HEK293 (cell line): Measurements from ENCODE around the gene PARD3.

Experiments used
- CTCF ChIA-PET: fragments of 350-600 bp; formaldehyde crosslinking; extraction: SDS; loops from one replicate; lab custom pipeline; 2021; ENCODE audit warnings: antibody characterized with exemption; lab: Yijun Ruan, JAX
- POLR2A ChIA-PET: fragments of 300-600 bp; formaldehyde crosslinking; extraction: SDS; loops from one replicate; lab custom pipeline; 2020; ENCODE audit warnings: antibody characterized with exemption, inconsistent platforms; lab: Yijun Ruan, JAX
- H3K27ac ChIP-seq: fragments of 200-500 bp; sonication (Bioruptor generic); 2 replicates; pipeline ENCODE4 v1.5.1; 2014; ENCODE audit warnings: low read depth, low read length, control low read depth, inconsistent platforms; ENCODE audit errors: extremely low read depth
- H3K36me3 ChIP-seq, 2 experiments: fragments of 200-500 bp in 1 of 2; sonication (Bioruptor generic) in 1 of 2; 1 replicate in 1 of 2; 2 replicates in 1 of 2; pipeline ENCODE4 v1.5.1; 2014 to 2017; ENCODE audit warnings: inconsistent platforms in 2 of 2, low read length in 2 of 2; ENCODE audit not compliant: control insufficient read depth in 2 of 2, insufficient read depth in 1 of 2
- H3K4me1 ChIP-seq: fragments of 200-500 bp; sonication (Bioruptor generic); 2 replicates; pipeline ENCODE4 v1.5.1; 2014; ENCODE audit warnings: mild to moderate bottlenecking, low read length, inconsistent platforms; ENCODE audit not compliant: control insufficient read depth, insufficient read depth
- H3K4me3 ChIP-seq: 2 replicates; pipeline ENCODE4 v1.5.1; 2011; ENCODE audit warnings: low read depth, mild to moderate bottlenecking, control low read depth, low read length, moderate library complexity
- H3K9me3 ChIP-seq: fragments of 200-500 bp; sonication (Bioruptor generic); 2 replicates; pipeline ENCODE4 v1.5.1; 2014; ENCODE audit warnings: low read depth, low read length, inconsistent platforms; ENCODE audit not compliant: control insufficient read depth, insufficient read depth
- MEIS1 ChIP-seq: sonication (generic); formaldehyde crosslinking; IDR thresholded peaks from 2 replicates; pipeline ENCODE4 v1.8.1; 2022; ENCODE audit warnings: missing genetic modification reagents, mild to moderate bottlenecking, borderline replicate concordance
- SALL2 ChIP-seq: fragments of 450-650 bp; formaldehyde crosslinking; IDR thresholded peaks from 2 replicates; pipeline ENCODE4 v1.5.0; 2017; ENCODE audit warnings: missing biosample characterization, mild to moderate bottlenecking, missing genetic modification characterization, borderline replicate concordance
- SETDB1 ChIP-seq: IDR thresholded peaks from one replicate; pipeline ENCODE4 v1.6.1; 2017; ENCODE audit warnings: mild to moderate bottlenecking, low read length, moderate library complexity, mixed read lengths; ENCODE audit not compliant: insufficient read length
- WT1 ChIP-seq: fragments of 450-650 bp; formaldehyde crosslinking; IDR thresholded peaks from 2 replicates; pipeline ENCODE4 v1.5.1; 2016; ENCODE audit warnings: missing biosample characterization, missing genetic modification characterization
- ZBTB1 ChIP-seq: fragments of 450-650 bp; formaldehyde crosslinking; IDR thresholded peaks from 2 replicates; pipeline ENCODE4 v1.5.1; 2016; ENCODE audit warnings: missing biosample characterization, missing genetic modification characterization
- ZBTB17 ChIP-seq: fragments of 450-650 bp; formaldehyde crosslinking; IDR thresholded peaks from 2 replicates; pipeline ENCODE4 v1.5.1; 2016; ENCODE audit warnings: missing biosample characterization, missing genetic modification characterization
- ZBTB21 ChIP-seq: fragments of 450-650 bp; formaldehyde crosslinking; IDR thresholded peaks from 2 replicates; pipeline ENCODE4 v1.5.1; 2017; ENCODE audit warnings: missing biosample characterization, missing genetic modification characterization
- ZNF157 ChIP-seq: fragments of 450-650 bp; formaldehyde crosslinking; IDR thresholded peaks from 2 replicates; pipeline ENCODE4 v1.5.1; 2016; ENCODE audit warnings: missing biosample characterization, missing genetic modification characterization
- ZNF184 ChIP-seq: fragments of 450-650 bp; IDR thresholded peaks from 2 replicates; pipeline ENCODE4 v1.5.1; 2018; ENCODE audit warnings: missing biosample characterization, mild to moderate bottlenecking, missing genetic modification characterization
- ZNF19 ChIP-seq: fragments of 450-650 bp; formaldehyde crosslinking; IDR thresholded peaks from 2 replicates; pipeline ENCODE4; 2016; ENCODE audit warnings: missing biosample characterization, missing genetic modification characterization, low read depth
- ZNF223 ChIP-seq: fragments of 450-650 bp; formaldehyde crosslinking; IDR thresholded peaks from 2 replicates; pipeline ENCODE4 v1.5.1; 2016; ENCODE audit warnings: missing biosample characterization, missing genetic modification characterization
- ZNF324 ChIP-seq: fragments of 450-650 bp; formaldehyde crosslinking; IDR thresholded peaks from 2 replicates; pipeline ENCODE4 v1.5.1; 2016; ENCODE audit warnings: missing biosample characterization, missing genetic modification characterization
- ZNF335 ChIP-seq: fragments of 450-650 bp; formaldehyde crosslinking; conservative IDR thresholded peaks from 2 replicates; pipeline ENCODE4 v1.5.1; 2016; ENCODE audit warnings: missing biosample characterization, missing genetic modification characterization
- ZNF341 ChIP-seq: fragments of 450-650 bp; formaldehyde crosslinking; IDR thresholded peaks from 2 replicates; pipeline ENCODE4; 2016; ENCODE audit warnings: low read depth, missing biosample characterization, missing genetic modification characterization
- ZNF366 ChIP-seq: fragments of 450-650 bp; formaldehyde crosslinking; conservative IDR thresholded peaks from 2 replicates; pipeline ENCODE4 v1.5.1; 2016; ENCODE audit warnings: missing biosample characterization, missing genetic modification characterization
- ZNF501 ChIP-seq: fragments of 450-650 bp; formaldehyde crosslinking; IDR thresholded peaks from 2 replicates; pipeline ENCODE4 v1.5.1; 2016; ENCODE audit warnings: missing biosample characterization, missing genetic modification characterization
- ZNF561 ChIP-seq: fragments of 450-650 bp; IDR thresholded peaks from 2 replicates; pipeline ENCODE4 v1.5.1; 2018; ENCODE audit warnings: missing biosample characterization, missing genetic modification characterization, borderline replicate concordance
- ZNF660 ChIP-seq: fragments of 450-650 bp; IDR thresholded peaks from 2 replicates; pipeline ENCODE4 v1.5.1; 2018; ENCODE audit warnings: missing biosample characterization, mild to moderate bottlenecking, missing genetic modification characterization
- ZNF670 ChIP-seq: fragments of 450-650 bp; formaldehyde crosslinking; IDR thresholded peaks from 2 replicates; pipeline ENCODE4 v1.5.1; 2016; ENCODE audit warnings: missing biosample characterization, missing genetic modification characterization, low read depth
- TF ChIP-seq, protein P1 (sequence below): fragments of 450-650 bp; formaldehyde crosslinking; IDR thresholded peaks from 2 replicates; pipeline ENCODE4 v1.5.1; 2017; ENCODE audit warnings: missing biosample characterization, missing genetic modification characterization
- TF ChIP-seq, protein P2 (sequence below): fragments of 450-650 bp; formaldehyde crosslinking; IDR thresholded peaks from 2 replicates; pipeline ENCODE4 v1.5.1; 2016; ENCODE audit warnings: missing biosample characterization, missing genetic modification characterization
- TF ChIP-seq, protein P3 (sequence below): fragments of 450-650 bp; formaldehyde crosslinking; IDR thresholded peaks from 2 replicates; pipeline ENCODE4 v1.5.1; 2017; ENCODE audit warnings: missing biosample characterization, mild to moderate bottlenecking, missing genetic modification characterization, moderate library complexity
- TF ChIP-seq, protein P4 (sequence below): fragments of 450-650 bp; formaldehyde crosslinking; IDR thresholded peaks from 2 replicates; pipeline ENCODE4 v1.5.1; 2016; ENCODE audit warnings: missing biosample characterization, missing genetic modification characterization
- TF ChIP-seq, protein P5 (sequence below): fragments of 450-650 bp; formaldehyde crosslinking; IDR thresholded peaks from 2 replicates; pipeline ENCODE4 v1.5.1; 2017; ENCODE audit warnings: missing biosample characterization, missing genetic modification characterization
- TF ChIP-seq, protein P6 (sequence below): fragments of 450-650 bp; formaldehyde crosslinking; IDR thresholded peaks from 2 replicates; pipeline ENCODE4 v1.5.1; 2016; ENCODE audit warnings: missing biosample characterization, missing genetic modification characterization

PARD3 gene

DNA sequence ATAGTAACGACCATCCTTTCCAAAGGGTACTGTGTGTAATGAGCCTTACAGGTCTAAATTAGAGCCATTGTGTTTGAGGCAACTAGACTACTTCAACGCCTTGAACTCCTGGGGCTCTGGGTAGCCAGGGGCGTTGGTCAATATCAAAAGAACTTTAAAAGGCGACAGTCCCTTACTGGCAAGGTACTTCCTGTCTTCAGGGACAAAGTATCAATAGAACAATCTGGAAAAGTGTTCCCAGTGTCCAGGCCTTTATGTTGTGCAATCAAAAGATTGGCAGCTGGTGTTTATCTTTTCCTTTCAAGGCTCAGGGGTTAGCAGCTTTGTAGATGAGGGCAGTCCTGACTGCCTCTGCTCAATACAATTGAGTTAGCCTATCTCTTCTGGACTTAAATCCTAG is 284.3 kb downstream of the PARD3 start:
- Histone ChIP-seq H3K27ac (no peak overlapping the region), H3K9me3 (no peaks in the 10 kb centered on the region), H3K4me1 (peaks cover 22% of the 10 kb centered on the region), H3K4me3 (no peak overlapping the region), H3K36me3 (no peaks in the 10 kb centered on the region)
- TF ChIP-seq ZBTB1 (tag by site-specific recombination): no peak
- TF ChIP-seq ZNF561: no peak
- no peak for TF ChIP-seq MEIS1 (CRISPR knock-in tag)
- TF ChIP-seq ZNF501 (tag by site-specific recombination): no peak
- TF ChIP-seq ZNF223 (tag by site-specific recombination): no peak
- TF ChIP-seq, protein P1, sequence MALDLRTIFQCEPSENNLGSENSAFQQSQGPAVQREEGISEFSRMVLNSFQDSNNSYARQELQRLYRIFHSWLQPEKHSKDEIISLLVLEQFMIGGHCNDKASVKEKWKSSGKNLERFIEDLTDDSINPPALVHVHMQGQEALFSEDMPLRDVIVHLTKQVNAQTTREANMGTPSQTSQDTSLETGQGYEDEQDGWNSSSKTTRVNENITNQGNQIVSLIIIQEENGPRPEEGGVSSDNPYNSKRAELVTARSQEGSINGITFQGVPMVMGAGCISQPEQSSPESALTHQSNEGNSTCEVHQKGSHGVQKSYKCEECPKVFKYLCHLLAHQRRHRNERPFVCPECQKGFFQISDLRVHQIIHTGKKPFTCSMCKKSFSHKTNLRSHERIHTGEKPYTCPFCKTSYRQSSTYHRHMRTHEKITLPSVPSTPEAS (tag by site-specific recombination): no peak
- TF ChIP-seq SALL2 (tag by site-specific recombination): no peak
- TF ChIP-seq, protein P2, sequence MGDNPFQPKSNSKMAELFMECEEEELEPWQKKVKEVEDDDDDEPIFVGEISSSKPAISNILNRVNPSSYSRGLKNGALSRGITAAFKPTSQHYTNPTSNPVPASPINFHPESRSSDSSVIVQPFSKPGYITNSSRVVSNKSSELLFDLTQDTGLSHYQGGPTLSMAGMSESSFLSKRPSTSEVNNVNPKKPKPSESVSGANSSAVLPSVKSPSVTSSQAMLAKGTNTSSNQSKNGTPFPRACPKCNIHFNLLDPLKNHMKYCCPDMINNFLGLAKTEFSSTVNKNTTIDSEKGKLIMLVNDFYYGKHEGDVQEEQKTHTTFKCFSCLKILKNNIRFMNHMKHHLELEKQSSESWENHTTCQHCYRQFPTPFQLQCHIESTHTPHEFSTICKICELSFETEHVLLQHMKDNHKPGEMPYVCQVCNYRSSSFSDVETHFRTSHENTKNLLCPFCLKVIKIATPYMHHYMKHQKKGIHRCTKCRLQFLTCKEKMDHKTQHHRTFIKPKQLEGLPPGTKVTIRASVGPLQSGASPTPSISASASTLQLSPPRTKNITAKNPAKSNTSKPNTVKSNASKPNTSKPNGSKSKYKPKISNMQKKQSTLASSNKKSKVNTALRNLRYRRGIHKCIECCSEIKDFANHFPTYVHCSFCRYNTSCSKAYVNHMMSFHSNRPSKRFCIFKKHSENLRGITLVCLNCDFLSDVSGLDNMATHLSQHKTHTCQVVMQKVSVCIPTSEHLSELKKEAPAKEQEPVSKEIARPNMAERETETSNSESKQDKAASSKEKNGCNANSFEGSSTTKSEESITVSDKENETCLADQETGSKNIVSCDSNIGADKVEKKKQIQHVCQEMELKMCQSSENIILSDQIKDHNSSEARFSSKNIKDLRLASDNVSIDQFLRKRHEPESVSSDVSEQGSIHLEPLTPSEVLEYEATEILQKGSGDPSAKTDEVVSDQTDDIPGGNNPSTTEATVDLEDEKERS (tag by site-specific recombination): no peak
- TF ChIP-seq, protein P3, sequence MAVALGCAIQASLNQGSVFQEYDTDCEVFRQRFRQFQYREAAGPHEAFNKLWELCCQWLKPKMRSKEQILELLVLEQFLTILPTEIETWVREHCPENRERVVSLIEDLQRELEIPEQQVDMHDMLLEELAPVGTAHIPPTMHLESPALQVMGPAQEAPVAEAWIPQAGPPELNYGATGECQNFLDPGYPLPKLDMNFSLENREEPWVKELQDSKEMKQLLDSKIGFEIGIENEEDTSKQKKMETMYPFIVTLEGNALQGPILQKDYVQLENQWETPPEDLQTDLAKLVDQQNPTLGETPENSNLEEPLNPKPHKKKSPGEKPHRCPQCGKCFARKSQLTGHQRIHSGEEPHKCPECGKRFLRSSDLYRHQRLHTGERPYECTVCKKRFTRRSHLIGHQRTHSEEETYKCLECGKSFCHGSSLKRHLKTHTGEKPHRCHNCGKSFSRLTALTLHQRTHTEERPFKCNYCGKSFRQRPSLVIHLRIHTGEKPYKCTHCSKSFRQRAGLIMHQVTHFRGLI (tag by site-specific recombination): no peak
- TF ChIP-seq ZNF324 (tag by site-specific recombination): no peak
- no peak for TF ChIP-seq WT1 (tag by site-specific recombination)
- no peak for TF ChIP-seq ZNF366 (tag by site-specific recombination)
- TF ChIP-seq ZNF670 (tag by site-specific recombination): no peak
- TF ChIP-seq ZNF660: no peak
- no peak for TF ChIP-seq ZNF19 (tag by site-specific recombination)
- TF ChIP-seq ZNF341 (tag by site-specific recombination): no peak
- ChIA-PET POLR2A (no interaction called here), CTCF (interaction anchor here (0.7 kb wide), 1 partner anchor 29 kb away, joined by 3 read pairs; no protein-coding TSS in a partner anchor)

DNA sequence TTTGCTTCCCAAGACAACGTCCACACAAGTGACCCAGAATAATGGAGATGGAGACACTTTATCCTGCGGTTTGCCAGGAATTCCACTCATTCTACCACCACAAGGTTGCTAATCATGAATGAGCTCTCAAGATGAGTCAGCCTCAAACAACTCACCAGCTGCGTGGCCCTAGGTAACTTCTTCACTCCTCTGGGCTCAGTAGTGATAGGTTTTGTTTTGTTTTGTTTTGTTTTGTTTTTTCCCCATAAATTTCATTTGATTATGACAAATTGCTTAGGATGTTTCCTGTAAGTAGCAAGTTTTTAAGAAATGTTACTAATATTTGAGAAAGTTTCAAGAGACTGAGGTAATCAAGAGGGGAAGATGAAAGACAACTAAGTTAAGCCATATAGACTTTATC is 286.8 kb downstream of the PARD3 start:
- H3K4me3 ChIP-seq: no peak overlapping the region
- H3K27ac ChIP-seq: 0 out of 2 replicates have a peak overlapping the region, but pooled peaks have one; percentile 33
- H3K9me3 ChIP-seq: no peaks in the 10 kb centered on the region
- POLR2A ChIA-PET: no interaction called here
- CTCF ChIA-PET: interaction anchor here (0.6 to 1.0 kb wide), 2 partner anchors 110 to 446 kb away, joined by 3 read pairs; no protein-coding TSS in a partner anchor
- peaks cover 22% of the 10 kb centered on the region for H3K4me1 ChIP-seq
- H3K36me3 ChIP-seq: no peaks in the 10 kb centered on the region
- TF ChIP-seq ZNF660 (peak; percentile 88), ZNF335 (tag by site-specific recombination) (peak; percentile 46; the same call in 1 of the 2 replicates), SETDB1 (no peak), ZNF157 (tag by site-specific recombination) (no peak), ZBTB21 (tag by site-specific recombination) (0 out of 2 replicates have a peak, but pooled peaks have one; percentile 31), ZNF184 (tag by site-specific recombination) (peak; percentile 31; the same call in 1 of the 2 replicates), ZBTB17 (tag by site-specific recombination) (peak; percentile 48; the same call in 1 of the 2 replicates)
- TF ChIP-seq, protein P4, sequence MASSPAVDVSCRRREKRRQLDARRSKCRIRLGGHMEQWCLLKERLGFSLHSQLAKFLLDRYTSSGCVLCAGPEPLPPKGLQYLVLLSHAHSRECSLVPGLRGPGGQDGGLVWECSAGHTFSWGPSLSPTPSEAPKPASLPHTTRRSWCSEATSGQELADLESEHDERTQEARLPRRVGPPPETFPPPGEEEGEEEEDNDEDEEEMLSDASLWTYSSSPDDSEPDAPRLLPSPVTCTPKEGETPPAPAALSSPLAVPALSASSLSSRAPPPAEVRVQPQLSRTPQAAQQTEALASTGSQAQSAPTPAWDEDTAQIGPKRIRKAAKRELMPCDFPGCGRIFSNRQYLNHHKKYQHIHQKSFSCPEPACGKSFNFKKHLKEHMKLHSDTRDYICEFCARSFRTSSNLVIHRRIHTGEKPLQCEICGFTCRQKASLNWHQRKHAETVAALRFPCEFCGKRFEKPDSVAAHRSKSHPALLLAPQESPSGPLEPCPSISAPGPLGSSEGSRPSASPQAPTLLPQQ (tag by site-specific recombination): 0 out of 2 replicates have a peak, but pooled peaks have one; percentile 38
- TF ChIP-seq, protein P5, sequence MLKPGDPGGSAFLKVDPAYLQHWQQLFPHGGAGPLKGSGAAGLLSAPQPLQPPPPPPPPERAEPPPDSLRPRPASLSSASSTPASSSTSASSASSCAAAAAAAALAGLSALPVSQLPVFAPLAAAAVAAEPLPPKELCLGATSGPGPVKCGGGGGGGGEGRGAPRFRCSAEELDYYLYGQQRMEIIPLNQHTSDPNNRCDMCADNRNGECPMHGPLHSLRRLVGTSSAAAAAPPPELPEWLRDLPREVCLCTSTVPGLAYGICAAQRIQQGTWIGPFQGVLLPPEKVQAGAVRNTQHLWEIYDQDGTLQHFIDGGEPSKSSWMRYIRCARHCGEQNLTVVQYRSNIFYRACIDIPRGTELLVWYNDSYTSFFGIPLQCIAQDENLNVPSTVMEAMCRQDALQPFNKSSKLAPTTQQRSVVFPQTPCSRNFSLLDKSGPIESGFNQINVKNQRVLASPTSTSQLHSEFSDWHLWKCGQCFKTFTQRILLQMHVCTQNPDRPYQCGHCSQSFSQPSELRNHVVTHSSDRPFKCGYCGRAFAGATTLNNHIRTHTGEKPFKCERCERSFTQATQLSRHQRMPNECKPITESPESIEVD (tag by site-specific recombination): peak; percentile 70
- TF ChIP-seq, protein P6, sequence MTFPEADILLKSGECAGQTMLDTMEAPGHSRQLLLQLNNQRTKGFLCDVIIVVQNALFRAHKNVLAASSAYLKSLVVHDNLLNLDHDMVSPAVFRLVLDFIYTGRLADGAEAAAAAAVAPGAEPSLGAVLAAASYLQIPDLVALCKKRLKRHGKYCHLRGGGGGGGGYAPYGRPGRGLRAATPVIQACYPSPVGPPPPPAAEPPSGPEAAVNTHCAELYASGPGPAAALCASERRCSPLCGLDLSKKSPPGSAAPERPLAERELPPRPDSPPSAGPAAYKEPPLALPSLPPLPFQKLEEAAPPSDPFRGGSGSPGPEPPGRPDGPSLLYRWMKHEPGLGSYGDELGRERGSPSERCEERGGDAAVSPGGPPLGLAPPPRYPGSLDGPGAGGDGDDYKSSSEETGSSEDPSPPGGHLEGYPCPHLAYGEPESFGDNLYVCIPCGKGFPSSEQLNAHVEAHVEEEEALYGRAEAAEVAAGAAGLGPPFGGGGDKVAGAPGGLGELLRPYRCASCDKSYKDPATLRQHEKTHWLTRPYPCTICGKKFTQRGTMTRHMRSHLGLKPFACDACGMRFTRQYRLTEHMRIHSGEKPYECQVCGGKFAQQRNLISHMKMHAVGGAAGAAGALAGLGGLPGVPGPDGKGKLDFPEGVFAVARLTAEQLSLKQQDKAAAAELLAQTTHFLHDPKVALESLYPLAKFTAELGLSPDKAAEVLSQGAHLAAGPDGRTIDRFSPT (tag by site-specific recombination): peak; percentile 73
